Measurements from ENCODE around the gene RBM20.
A peak's percentile ranks its signal among the peaks of the same experiment; 100 is the strongest.

Gene RBM20

DNA sequence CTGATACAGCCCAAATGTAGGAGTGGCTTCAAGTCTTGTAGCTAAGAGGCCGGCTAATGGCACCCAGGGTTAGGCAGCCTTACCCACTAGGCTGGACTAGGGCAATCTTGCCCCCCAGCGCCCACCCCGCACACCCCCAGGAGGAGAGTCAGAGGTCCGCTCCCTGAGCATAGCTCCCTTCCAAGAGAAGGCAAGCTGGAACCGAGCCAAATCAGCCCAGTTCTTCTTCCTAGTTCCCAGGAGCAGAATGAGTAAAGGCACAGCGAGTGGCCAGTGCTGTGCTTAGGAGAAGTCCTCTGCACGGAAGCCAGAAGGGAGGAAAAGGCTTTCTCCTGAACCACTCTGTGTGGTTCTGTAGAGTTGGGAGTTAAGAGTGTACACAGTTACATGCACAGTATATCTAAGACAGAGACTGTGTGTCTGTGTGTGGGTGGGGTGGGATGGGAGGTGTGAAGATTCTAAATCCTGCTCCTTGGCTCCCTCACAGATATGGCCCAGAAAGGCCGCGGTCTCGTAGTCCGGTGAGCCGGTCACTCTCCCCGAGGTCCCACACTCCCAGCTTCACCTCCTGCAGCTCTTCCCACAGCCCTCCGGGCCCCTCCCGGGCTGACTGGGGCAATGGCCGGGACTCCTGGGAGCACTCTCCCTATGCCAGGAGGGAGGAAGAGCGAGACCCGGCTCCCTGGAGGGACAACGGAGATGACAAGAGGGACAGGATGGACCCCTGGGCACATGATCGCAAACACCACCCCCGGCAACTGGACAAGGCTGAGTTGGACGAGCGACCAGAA, 167.8 kb downstream of the RBM20 start:
- DNase-seq (ENCODE audit: low spot score) = no peak

DNA sequence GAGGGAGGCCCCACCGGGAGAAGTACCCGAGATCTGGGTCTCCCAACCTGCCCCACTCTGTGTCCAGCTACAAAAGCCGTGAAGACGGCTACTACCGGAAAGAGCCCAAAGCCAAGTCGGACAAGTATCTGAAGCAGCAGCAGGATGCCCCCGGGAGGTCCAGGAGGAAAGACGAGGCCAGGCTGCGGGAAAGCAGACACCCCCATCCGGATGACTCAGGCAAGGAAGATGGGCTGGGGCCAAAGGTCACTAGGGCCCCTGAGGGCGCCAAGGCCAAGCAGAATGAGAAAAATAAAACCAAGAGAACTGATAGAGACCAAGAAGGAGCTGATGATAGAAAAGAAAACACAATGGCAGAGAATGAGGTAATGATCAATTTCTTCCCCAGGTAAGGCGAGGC, 168.4 kb downstream of the RBM20 start:
- DNase-seq (ENCODE audit: low spot score) = no peak

DNA sequence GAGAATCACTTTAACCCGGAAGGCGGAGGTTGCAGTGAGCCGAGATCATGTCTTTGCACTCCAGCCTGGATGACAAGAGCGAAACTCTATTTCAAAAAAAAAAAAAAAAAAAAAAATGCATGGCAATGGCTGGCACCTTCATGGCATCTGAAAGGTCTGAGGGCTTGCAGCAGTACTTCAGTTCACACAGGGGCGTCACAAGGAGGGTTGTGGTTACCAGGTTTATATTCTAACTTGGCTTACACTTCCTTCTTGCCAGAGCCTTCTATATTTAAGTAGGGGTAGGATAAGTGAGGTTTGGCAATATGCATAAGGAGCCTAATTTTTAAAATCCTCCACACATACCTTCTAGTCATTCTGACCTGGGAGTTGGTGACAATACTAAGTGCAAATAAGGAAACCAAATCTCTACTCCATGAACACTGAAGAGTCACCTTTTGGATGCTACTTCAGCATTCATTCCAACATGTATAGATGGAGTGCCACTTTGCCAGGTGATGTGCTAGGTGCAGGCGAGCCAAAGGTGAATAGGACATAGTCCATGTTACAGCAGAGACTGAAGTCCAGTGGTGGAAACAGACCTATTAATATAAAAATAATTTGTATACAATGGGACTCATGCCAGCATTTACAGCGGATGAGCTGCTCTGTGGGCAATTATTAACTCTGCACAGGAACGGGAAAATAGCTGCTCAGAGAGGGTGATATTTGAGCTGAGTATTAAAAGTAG, 169.8 kb downstream of the RBM20 start:
- DNase-seq (ENCODE audit: low spot score) = no peak

- DNase-seq (ENCODE audit: low spot score) = no peak
Measured at GRCh38 chr10:110815354-110816004, 171.3 kb downstream of the RBM20 start.

- no peak for DNase-seq (ENCODE audit: low spot score)
Measured at GRCh38 chr10:110817614-110818013, 173.5 kb downstream of the RBM20 start.

- DNase-seq (ENCODE audit: low spot score) = no peak
Measured at GRCh38 chr10:110818311-110819256, 174.4 kb downstream of the RBM20 start.

DNA sequence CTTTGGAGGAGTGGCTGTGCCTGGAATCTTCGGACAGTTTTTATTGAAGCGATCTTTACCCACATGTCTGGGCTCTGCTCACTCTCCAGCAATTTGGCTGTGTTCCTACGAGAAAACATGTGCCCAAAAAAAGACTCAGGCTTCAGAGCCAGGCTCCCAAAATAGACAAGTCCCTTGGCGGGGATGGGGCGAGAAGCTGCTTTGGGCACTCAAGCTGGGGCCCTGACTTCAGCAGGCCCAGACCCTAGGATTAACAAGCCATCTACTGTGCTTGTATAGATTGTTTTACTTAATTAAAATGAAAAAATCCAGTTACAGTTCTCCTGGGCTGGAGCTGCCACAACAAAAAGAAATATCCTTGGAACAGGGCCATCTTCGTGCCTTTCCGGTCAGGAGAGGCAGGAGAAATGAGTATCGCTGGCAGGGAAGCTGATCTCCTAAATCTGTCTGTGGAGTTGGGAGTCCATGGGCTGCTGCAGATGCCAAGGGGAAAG, 176.2 kb downstream of the RBM20 start:
- DNase-seq (ENCODE audit: low spot score) = peak; percentile 97

DNA sequence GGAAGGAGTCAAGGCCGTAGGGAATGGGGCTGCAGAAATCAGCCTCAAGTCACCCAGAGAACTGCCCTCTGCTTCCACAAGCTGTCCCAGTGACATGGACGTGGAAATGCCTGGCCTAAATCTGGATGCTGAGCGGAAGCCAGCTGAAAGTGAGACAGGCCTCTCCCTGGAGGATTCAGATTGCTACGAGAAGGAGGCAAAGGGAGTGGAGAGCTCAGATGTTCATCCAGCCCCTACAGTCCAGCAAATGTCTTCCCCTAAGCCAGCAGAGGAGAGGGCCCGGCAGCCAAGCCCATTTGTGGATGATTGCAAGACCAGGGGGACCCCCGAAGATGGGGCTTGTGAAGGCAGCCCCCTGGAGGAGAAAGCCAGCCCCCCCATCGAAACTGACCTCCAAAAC, 177.4 kb downstream of the RBM20 start:
- peak; percentile 46 for DNase-seq (ENCODE audit: low spot score)

DNA sequence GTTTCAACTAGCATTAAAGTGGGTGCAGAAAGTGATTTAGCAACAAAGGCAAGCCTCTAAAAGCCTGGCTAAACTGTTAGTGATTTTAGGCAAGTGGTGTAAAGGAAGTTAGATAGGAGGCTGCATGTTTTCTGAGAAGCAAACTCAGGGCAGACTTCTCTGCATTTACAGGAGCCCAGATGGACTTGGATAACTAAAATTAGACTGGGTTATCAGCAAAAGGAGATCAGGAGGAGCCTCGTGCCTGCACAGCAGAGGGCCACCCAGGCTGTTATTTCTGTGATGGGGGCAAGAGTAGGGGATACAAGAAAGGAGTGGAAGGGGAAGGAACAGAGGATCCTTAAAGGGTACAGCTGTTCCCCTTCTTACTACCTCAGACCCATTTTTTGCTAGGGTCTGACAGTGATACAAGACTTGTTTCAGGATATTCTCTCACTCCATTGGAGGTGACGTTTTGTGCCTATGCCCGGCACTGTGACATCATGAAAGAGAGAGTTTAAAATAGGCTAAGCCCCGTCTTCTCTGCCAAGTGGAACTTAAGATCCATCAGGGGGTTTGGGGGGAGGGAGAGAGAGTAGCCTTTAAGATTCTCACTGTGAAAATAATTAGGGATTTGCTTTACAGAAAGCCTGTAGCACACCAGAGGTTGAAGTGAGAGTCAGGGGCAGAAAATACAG, 178.0 kb downstream of the RBM20 start:
- DNase-seq (ENCODE audit: low spot score) = peak; percentile 76

DNA sequence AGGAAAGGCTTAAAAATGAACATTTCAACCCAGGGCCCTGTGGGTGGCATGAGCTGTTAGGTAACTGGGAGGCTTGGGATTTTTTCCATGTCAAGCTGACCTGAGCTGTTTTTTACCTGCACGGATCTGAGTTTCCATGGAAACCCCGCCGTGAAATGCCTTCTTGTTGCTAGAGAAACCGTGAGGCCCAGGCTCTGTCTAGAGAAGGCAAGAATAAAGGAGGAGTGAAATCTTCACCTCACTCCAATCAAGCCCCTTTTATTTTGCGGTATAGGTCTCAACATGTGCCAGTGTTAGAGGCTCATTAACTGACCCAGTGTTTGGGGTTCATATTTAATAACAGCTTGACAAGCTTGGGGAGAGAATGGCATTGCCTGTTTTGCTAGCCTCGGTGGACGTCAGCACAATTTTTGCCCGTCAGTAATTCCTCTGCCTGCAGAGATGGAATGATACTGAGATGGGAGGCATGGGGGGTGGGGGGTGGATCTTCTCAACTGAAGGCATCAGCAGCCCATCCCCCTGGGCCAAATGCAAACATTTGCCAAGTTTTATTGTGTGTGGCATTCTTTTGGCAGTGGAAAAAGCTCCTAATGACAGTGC, 178.7 kb downstream of the RBM20 start:
- peak; percentile 92 for DNase-seq (ENCODE audit: low spot score)

GRCh38 chr10:110824152-110824441, 180.0 kb downstream of the RBM20 start:
- DNase-seq (ENCODE audit: low spot score) = no peak

DNA sequence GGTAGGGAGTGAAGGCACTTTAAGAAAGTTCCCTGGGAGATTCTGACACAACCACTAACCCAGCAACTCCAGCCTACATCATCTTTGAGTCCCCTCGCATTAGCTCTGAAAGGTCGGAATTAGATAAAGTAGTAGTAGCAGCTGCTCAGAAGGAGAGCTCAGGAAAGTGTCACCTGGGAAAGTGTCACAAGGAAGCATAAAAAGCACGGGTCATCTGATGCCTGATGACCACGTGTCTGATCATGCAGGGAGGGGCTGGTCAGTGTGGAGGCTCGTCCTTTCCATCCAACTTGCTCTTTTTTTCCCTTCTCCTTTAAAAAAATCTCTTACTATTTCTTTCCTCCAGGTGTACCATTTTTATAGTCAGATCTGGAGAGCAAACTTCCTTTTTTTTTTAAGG, 180.5 kb downstream of the RBM20 start:
- no peak for DNase-seq (ENCODE audit: low spot score)

DNA sequence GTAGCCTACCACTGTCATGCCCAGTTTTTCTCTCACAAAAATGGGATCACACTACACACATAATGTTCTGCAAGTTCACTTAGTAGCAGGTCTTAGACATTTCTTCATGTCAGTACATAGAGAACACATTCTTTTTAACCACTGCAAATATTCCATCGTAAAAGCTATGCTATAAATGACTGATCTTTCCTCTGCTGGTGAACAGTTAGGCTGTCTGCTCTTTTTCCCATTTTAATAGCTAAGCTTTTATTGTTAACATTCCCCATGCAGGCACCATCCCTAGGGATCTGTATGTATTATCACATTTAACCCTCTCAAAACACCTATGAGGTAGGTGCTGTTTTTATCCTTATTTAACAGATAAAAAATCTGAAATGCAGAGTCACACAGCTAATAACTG, 181.4 kb downstream of the RBM20 start:
- DNase-seq (ENCODE audit: low spot score) = no peak

GRCh38 chr10:110827410-110827809, 183.3 kb downstream of the RBM20 start:
- DNase-seq (ENCODE audit: low spot score) = no peak

DNA sequence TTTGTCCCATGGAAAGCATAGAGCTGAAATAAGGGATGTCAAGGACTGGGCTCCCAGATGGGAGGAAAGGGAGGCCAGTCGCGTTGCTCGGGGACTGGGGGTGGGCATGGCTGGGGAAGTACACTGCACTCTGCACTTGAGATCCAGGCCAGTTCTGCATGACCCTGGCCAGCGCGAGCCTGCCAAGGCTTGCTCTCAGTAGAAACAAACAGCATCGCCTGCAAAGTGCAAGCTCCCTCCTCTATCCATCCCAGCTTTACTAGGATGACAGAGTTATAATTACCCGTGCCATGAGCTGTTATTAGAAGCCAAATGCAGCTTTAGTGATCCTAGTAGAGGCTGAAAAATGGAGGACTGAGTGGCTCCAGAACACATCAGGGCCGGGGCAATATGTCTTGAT, 183.7 kb downstream of the RBM20 start:
- no peak for DNase-seq (ENCODE audit: low spot score)

DNA sequence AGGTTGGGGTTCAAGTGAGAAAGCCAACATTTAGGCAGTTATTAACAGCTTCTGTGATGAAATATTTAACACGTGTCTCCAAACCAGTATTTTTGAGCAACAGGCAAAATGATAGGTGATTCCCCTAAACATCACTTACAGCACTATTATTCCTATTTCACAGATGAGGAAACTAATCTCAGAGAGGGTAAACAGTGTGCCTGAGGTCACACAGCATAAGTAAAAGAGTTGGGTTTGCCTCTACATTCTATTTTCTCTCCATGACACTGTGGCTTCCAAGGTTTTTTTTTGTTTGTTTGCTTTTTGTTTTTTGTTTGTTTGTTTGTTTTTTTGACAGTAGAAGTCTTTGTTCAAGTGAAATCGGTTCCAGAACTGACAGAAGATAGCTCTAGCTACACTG, 184.4 kb downstream of the RBM20 start:
- DNase-seq (ENCODE audit: low spot score) = no peak

DNA sequence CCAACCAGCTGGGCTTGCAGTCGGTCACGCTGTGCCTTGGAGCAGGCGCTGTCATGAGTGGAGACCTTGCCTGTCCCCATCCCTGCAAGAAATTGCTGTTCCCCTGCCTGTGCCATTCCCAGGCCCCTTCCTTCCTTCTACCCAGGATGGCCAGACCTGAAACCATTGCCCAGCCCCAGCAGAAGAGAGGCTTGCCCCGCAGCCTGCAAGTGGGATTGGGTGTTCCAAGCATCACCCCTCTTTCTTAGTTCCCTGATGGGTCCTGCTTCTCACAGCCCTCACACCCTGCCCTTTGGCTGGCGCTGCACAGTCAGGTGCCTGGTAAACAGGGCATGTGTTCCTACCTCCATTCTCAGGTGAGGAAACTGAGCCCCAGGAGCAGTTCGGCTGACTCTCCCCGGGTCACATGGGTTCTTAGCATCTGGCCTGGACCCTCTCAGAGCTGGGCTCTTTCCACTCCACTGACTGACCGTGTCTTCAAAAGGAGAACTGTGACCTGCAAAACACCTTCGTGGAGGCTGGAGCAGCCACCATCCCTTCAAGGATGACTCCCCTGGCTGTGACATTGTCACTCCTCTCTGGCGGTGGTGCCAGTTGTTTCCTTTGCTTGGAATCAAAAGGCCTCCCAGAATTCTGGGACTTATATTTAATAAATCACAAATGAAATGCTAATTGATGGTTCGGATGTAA, 185.7 kb downstream of the RBM20 start:
- DNase-seq (ENCODE audit: low spot score) = no peak

GRCh38 chr10:110833234-110833940, 189.3 kb downstream of the RBM20 start:
- DNase-seq (ENCODE audit: low spot score) = no peak

DNA sequence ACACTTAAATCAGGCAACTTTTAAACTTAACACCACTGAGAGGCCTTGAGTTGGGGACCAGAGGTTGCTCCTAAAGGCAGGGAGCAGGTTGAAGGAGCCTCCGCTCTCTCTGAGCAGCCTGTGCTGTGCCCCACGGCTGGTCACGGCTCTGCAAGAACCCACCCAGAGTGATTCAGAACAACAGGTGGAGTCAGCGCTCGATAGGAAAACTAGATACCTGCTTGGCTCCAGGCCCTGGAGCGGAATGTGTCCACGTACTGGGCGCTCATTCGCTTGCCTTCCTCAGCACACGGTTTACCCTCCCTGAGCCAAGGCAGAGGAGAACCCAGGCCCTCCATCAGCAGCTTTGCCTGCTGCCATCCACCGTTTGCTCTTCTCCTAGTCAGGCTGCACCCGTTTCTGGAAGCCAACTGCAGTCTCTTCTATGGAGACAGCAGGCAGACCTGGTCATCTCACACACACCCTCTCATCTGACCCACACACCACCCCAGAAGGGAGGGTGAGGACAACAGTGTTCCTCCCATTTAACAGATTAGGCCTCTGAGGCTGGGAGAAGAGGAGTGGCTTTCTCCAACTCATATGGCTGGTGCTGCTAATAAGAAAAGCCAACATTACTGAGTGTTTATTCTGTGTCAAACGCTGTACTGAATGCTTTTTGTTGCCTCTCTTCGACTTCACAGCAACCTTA, 189.9 kb downstream of the RBM20 start:
- no peak for DNase-seq (ENCODE audit: low spot score)

Measured in cerebellar cortex (tissue), 1 donor.